K562 treated with DMSO at 1 percent for 24 hours (cell line): Measurements from ENCODE around the gene OR52I2. TPM values are rescaled to one million over a fixed set of nuclear protein-coding genes. Genes with fewer than 3 reads are reported as not detected.

Experiments
- total RNA-seq: library from RNA; unstranded; fragments of 300-600 nt; gene quantifications from 2 replicates; pipeline ENCODE4 v1.2.3, GENCODE V29; 2022; ENCODE audit warnings: low read depth; ENCODE audit not compliant: insufficient read depth

OR52I2 gene
- not detected in 2 replicates for total RNA-seq

GRCh38 chr11:4581443-4581842 is at the start of gene OR52I2:
OR52I2 (plus strand) TSS chr11:4581743.

GRCh38 chr11:4544891-4545290 is 36.7 kb upstream of the OR52I2 start, which contains the start of gene OR52M1:
OR52M1 (plus strand) TSS chr11:4545191; CDS start chr11:4545191, 0 bp downstream.

DNA sequence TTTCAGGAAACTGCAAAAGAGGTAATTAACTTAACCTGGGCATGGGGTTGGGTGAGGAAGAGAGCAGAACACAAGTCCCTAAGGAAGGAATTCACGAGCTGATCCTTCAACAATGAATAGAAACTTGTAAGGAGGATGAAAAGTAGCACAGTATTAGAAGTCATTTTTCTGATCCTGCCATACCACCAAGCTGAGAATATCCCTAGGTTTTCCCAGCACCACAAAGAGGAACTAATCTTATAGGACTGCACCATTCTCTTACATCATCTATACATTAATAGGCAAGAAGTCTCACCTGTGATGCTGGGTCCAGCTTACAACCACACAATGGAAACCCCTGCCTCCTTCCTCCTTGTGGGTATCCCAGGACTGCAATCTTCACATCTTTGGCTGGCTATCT is 12.2 kb downstream of the OR52I2 start, which contains the start of gene OR52I1:
OR52I1 (plus strand) TSS at position 301 of the 400 bp plus-strand sequence; CDS start at position 301, 0 bp downstream.

GRCh38 chr11:4607781-4608666 is 26.5 kb downstream of the OR52I2 start, which contains the start of gene TRIM68:
TRIM68 (minus strand) TSS chr11:4608231; CDS start chr11:4605504, 2,727 bp downstream.

DNA sequence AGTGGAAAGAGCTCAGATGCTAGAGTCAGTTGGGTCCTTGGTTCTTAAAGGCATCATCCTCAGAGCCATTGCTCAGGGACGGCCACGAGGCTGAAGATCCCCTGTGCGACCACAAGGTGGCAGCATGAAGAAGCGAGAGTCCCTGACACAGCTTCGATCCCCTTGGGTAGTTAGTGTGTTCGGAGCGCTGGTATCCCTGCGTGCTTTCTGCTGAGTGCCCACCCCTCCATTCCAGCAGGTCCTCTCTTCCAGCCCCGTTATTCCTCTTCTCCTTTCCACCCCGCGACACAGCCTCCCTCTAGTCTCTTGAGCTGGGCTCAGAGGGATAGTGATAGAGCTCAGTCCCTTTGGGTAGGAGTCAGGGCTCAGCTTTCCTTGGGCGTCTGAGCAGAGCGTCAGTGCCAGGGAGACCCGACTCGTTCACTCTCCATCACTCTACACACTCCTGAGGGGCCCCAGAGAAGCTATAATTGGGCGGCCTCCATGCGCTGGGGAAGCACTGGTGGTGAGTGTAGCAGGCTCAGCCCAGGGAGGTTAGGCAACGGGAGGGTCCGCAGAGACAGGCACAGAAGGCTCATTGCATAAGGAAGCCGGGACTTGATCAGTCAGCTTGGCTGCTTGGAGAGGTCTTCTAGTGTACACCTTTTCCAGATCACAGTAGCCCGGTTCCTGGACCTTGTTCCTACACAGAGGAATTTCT is 55.6 kb downstream of the OR52I2 start, which contains the start of gene OR51D1:
OR51D1 (plus strand) TSS at position 516 of the 700 bp plus-strand sequence. CDS start 2,314 bp downstream, outside the sequence.

Other genes with a start within 250 kb of the OR52I2 start
- not detected in 2 replicates for gene OR52B4, start 213.4 kb upstream of the OR52I2 start, total RNA-seq
- 20.4 and 24.3 TPM in 2 replicates for gene TRIM21, start 188.0 kb upstream of the OR52I2 start, total RNA-seq
- gene OR52K2, start 132.4 kb upstream of the OR52I2 start, total RNA-seq = not detected in 2 replicates
- not detected in 2 replicates for gene OR52K1, start 99.1 kb upstream of the OR52I2 start, total RNA-seq
- not detected in 2 replicates for gene OR52M1, start 36.6 kb upstream of the OR52I2 start, total RNA-seq
- not detected in 2 replicates for gene OR52I1, start 12.3 kb downstream of the OR52I2 start, total RNA-seq
- gene TRIM68, start 26.5 kb downstream of the OR52I2 start, total RNA-seq = 15.0 and 17.3 TPM in 2 replicates
- gene OR51D1, start 55.7 kb downstream of the OR52I2 start, total RNA-seq = not detected in 2 replicates
- gene OR51E1, start 62.2 kb downstream of the OR52I2 start, total RNA-seq = not detected in 2 replicates
- not detected in 2 replicates for gene OR51E2, start 116.1 kb downstream of the OR52I2 start, total RNA-seq
- not detected in 2 replicates for gene MMP26, start 123.0 kb downstream of the OR52I2 start, total RNA-seq
- gene OR51F1, start 188.2 kb downstream of the OR52I2 start, total RNA-seq = not detected in 2 replicates
- gene OR52R1, start 222.6 kb downstream of the OR52I2 start, total RNA-seq = not detected in 2 replicates
- gene OR51F2, start 239.6 kb downstream of the OR52I2 start, total RNA-seq = not detected in 2 replicates